Hepatocyte (in vitro differentiated cells): Measurements from ENCODE around the gene NR2F1-AS1. TPM values are rescaled to one million over a fixed set of nuclear protein-coding genes. Genes with fewer than 3 reads are reported as not detected.
"Not testable (repeated sequence)": the region's sequence is repeated elsewhere in the genome, so short reads cannot be mapped to it uniquely, and the experiment has no call there.

Experiments
- DNase-seq: peaks from one replicate; pipeline ENCODE4 v3.0.0-alpha.2; 2016; ENCODE audit warnings: low spot score
- H2AFZ ChIP-seq: fragments of 200-600 bp; sonication (generic); 2 replicates; pipeline ENCODE4 v1.6.0; 2016; ENCODE audit warnings: antibody characterized with exemption, mild to moderate bottlenecking
- H3K27ac ChIP-seq: fragments of 200-600 bp; sonication (generic); 2 replicates; pipeline ENCODE4 v1.5.1; 2016; ENCODE audit warnings: mild to moderate bottlenecking
- H3K27me3 ChIP-seq: fragments of 200-600 bp; sonication (generic); 2 replicates; pipeline ENCODE4 v1.6.1; 2016
- H3K36me3 ChIP-seq: fragments of 200-600 bp; sonication (generic); replicated peaks from 2 replicates; pipeline ENCODE4 v1.5.1; 2016; ENCODE audit warnings: low read depth; ENCODE audit not compliant: insufficient read depth
- H3K4me1 ChIP-seq: fragments of 200-600 bp; sonication (generic); 2 replicates; pipeline ENCODE4 v1.5.1; 2016; ENCODE audit warnings: mild to moderate bottlenecking, moderate library complexity; ENCODE audit not compliant: insufficient read depth
- H3K4me2 ChIP-seq: fragments of 200-600 bp; sonication (generic); 2 replicates; pipeline ENCODE4 v1.6.0; 2016
- H3K4me3 ChIP-seq: fragments of 200-600 bp; sonication (generic); 2 replicates; pipeline ENCODE4 v1.5.1; 2016; ENCODE audit warnings: mild to moderate bottlenecking
- H3K79me2 ChIP-seq: fragments of 200-600 bp; sonication (generic); 2 replicates; pipeline ENCODE4 v1.6.0; 2017; ENCODE audit warnings: mild to moderate bottlenecking
- H3K9me2 ChIP-seq: fragments of 200-600 bp; sonication (generic); replicated peaks from 2 replicates; pipeline ENCODE4 v1.6.0; 2017; ENCODE audit warnings: mild to moderate bottlenecking; ENCODE audit not compliant: insufficient read depth
- H3K9me3 ChIP-seq: fragments of 200-600 bp; sonication (generic); 2 replicates; pipeline ENCODE4 v1.5.1; 2016; ENCODE audit warnings: low read depth, mild to moderate bottlenecking
- H4K20me1 ChIP-seq: fragments of 200-600 bp; sonication (generic); 2 replicates; pipeline ENCODE4 v1.6.0; 2016; ENCODE audit warnings: mild to moderate bottlenecking; ENCODE audit not compliant: insufficient read depth, poor library complexity, severe bottlenecking
- EZH2 ChIP-seq: fragments of 200-600 bp; sonication (generic); IDR thresholded peaks from 2 replicates; pipeline ENCODE4 v1.6.1; 2016; ENCODE audit warnings: antibody characterized with exemption, mild to moderate bottlenecking, borderline replicate concordance
- EZH2phosphoT487 ChIP-seq: fragments of 200-600 bp; sonication (generic); IDR thresholded peaks from one replicate; pipeline ENCODE4 v1.6.1; 2018; ENCODE audit warnings: antibody characterized with exemption, mild to moderate bottlenecking, low read depth, moderate library complexity; ENCODE audit not compliant: unreplicated experiment, severe bottlenecking
- WGBS: methylation state at CpG from one replicate; pipeline ENCODE4 v1.1.6; 2016; ENCODE audit warnings: low lambda C conversion rate; ENCODE audit errors: missing lambda C conversion rate; 5-methylcytosine and 5-hydroxymethylcytosine counted together
- polyA plus RNA-seq: library from polyadenylated mRNA; unstranded; fragments of >200 nt; fragmentation: Nextera tagmentation; extraction: Ambion mirVana; gene quantifications from 2 replicates; pipeline ENCODE4 v1.2.1, GENCODE V29; 2016
- total RNA-seq: library from RNA; depleted of rRNA; stranded (reverse); fragments of >200 nt; gene quantifications from 2 replicates; pipeline ENCODE4 v1.2.3, GENCODE V29; 2014
- TF ChIP-seq, protein P1 (sequence below): fragments of 200-600 bp; sonication (generic); IDR thresholded peaks from 2 replicates; pipeline ENCODE4 v1.5.1; 2016; ENCODE audit warnings: antibody characterized with exemption, mild to moderate bottlenecking; ENCODE audit not compliant: poor library complexity

NR2F1-AS1 gene
- total and polyA plus RNA-seq, 2 experiments from 2014 or later, result 8.4 to 8.6 TPM

DNA sequence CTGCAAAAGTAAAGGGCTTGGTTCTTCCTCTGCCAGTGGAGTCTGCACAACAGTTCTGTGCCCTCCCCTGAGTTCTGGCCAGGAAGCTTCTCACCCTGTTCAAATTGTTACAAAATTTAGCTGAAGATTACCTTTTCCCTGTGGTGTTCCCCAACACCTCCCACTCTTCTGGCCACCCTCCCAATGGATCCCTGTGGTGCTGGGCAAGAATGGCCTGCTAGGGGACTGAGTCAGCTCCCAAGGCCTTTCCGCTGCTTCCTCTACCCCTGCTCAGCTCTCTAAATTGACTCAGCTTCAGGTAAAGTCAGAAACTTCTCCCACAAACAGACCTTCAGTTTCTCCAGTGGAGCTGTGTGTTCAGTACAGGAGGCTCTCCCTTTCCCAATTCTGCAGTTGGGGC is 186.0 kb downstream of the NR2F1-AS1 start:
- Histone ChIP-seq H3K9me3 (no peaks in the 10 kb centered on the region), H4K20me1 (no peaks in the 10 kb centered on the region), H3K4me2 (no peak overlapping the region), H3K4me3 (no peak overlapping the region), H3K79me2 (no peaks in the 10 kb centered on the region), H3K36me3 (no peaks in the 10 kb centered on the region), H3K27ac (no peak overlapping the region), H3K4me1 (no peaks in the 10 kb centered on the region), H3K27me3 (no peaks in the 10 kb centered on the region), H2AFZ (no peak overlapping the region), H3K9me2 (no peaks in the 10 kb centered on the region)
- DNase-seq, result no peak
- TF ChIP-seq EZH2phosphoT487, result no peak
- TF ChIP-seq, protein P1, sequence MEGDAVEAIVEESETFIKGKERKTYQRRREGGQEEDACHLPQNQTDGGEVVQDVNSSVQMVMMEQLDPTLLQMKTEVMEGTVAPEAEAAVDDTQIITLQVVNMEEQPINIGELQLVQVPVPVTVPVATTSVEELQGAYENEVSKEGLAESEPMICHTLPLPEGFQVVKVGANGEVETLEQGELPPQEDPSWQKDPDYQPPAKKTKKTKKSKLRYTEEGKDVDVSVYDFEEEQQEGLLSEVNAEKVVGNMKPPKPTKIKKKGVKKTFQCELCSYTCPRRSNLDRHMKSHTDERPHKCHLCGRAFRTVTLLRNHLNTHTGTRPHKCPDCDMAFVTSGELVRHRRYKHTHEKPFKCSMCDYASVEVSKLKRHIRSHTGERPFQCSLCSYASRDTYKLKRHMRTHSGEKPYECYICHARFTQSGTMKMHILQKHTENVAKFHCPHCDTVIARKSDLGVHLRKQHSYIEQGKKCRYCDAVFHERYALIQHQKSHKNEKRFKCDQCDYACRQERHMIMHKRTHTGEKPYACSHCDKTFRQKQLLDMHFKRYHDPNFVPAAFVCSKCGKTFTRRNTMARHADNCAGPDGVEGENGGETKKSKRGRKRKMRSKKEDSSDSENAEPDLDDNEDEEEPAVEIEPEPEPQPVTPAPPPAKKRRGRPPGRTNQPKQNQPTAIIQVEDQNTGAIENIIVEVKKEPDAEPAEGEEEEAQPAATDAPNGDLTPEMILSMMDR, result no peak
- TF ChIP-seq EZH2, result no peak
- WGBS, result 95% methylated on average over 1 of the region's 1 CpG

DNA sequence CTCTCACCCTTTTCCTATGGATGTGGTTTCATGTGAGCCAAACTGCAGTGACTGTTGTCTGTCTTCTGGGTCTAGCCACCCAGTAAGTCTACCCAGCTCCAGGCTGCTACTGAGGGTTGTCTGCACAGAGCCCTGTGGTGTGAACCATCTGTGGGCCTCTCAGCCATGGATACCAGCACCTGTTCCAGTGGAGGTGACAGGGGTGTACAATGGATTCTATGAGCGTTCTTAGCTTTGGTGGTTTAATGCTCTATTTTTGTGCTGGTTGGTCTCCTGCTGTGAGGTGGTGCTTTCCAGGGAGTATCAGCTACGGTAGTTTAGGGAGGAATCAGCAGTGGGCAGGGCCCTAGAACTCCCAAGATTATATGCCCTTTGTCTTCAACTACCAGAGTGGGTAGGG is 186.7 kb downstream of the NR2F1-AS1 start:
- no peaks in the 10 kb centered on the region for H3K9me3 ChIP-seq
- H3K4me2 ChIP-seq, result no peak overlapping the region
- H3K9me2 ChIP-seq, result no peaks in the 10 kb centered on the region
- WGBS, result 97% methylated on average over 2 of the region's 2 CpGs
- H3K36me3 ChIP-seq, result no peaks in the 10 kb centered on the region
- no peak overlapping the region for H2AFZ ChIP-seq
- no peak for DNase-seq
- H3K79me2 ChIP-seq, result no peaks in the 10 kb centered on the region
- H4K20me1 ChIP-seq, result no peaks in the 10 kb centered on the region
- H3K27me3 ChIP-seq, result no peaks in the 10 kb centered on the region
- H3K4me3 ChIP-seq, result no peak overlapping the region
- H3K4me1 ChIP-seq, result no peaks in the 10 kb centered on the region
- TF ChIP-seq EZH2phosphoT487, result no peak
- TF ChIP-seq, protein P1, result no peak
- TF ChIP-seq EZH2, result no peak
- H3K27ac ChIP-seq, result no peak overlapping the region

DNA sequence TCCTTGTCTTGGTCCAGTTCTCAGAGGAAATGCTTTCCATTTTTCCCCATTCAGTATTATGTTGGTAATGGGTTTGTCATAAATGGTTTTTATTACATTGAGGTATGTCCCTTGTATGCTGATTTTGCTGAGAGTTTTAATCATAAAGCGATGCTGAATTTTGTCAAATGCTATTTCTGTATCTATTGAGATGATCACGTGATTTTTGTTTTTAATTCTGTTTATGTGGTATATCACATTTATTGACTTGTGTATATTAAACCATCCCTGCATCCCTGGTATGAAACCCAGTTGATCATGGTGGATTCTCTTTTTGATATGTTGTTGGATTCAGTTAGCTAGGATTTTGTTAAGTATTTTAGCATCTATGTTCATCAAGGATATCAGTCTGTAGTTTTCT is 189.8 kb downstream of the NR2F1-AS1 start:
- DNase-seq, H3K4me3 ChIP-seq: not testable (repeated sequence)
- WGBS, result 93% methylated on average over 2 of the region's 2 CpGs

DNA sequence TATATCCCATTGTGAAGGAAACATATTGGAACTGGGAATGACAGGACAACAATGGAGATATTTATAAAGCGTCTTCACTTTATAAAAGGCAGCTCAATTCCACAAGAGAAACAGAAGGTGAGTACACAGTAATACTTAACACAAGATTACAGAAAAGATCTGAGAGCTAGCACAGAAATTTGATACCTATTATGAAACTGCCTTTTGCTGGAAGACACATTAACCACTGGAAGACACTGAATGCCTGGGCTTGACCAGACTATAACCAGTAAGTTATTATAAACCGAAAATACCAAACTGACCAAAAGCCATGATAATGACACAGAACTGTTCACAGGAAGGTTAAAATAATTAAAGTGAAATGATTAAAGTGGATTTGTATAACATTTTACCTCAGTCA is 195.4 kb downstream of the NR2F1-AS1 start:
- no peak for DNase-seq
- Histone ChIP-seq H3K4me1 (no peaks in the 10 kb centered on the region), H3K9me3 (no peaks in the 10 kb centered on the region), H2AFZ (no peak overlapping the region), H3K36me3 (no peaks in the 10 kb centered on the region), H3K27me3 (no peaks in the 10 kb centered on the region), H3K4me2 (no peak overlapping the region), H3K79me2 (no peaks in the 10 kb centered on the region), H3K4me3 (no peak overlapping the region), H3K9me2 (no peaks in the 10 kb centered on the region), H4K20me1 (no peaks in the 10 kb centered on the region), H3K27ac (no peak overlapping the region)
- 80% methylated on average over 2 of the region's 2 CpGs for WGBS
- TF ChIP-seq EZH2phosphoT487 (no peak), EZH2 (no peak)
- TF ChIP-seq, protein P1, result no peak

More for the DNA sequence above, 189.8 kb downstream of the NR2F1-AS1 start:
- not testable (repeated sequence) for H3K27me3 ChIP-seq, H3K9me3 ChIP-seq, H3K36me3 ChIP-seq, H3K9me2 ChIP-seq, H3K27ac ChIP-seq, H3K4me1 ChIP-seq, H3K4me2 ChIP-seq, H4K20me1 ChIP-seq, H2AFZ ChIP-seq, H3K79me2 ChIP-seq
